ENCODE data around the gene N4BP2L2. TPM values are rescaled to one million over a fixed set of nuclear protein-coding genes. Genes with fewer than 3 reads are reported as not detected.

The N4BP2L2 gene
- total and polyA plus RNA-seq, 2 donors (not counting 3 experiments of a cell fraction or from before 2014, with no cell fraction given), result 21.7 to 101 TPM

DNA sequence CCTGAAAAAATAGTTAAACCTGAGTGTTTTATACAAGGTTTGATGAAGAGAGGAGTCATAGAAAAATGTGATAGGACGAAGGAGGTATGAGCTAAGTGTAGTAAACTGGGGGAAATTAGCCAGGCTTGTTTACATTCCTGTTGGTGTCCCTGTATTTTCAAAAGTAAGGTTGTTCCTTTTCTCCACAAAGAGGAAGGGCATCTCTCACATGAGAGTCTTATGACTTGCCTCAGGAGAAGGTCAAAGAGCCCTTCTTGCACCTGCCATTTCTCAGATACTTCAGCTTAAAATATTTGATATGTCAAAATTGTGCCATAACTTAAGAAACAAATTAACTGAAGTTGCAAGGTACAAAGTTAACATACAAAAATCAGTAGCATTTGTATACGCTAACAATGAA is 3.6 kb upstream of the N4BP2L2 start:
- peaks cover 3 to 5% of the 10 kb centered on the region in 2 experiments for H3K27me3 ChIP-seq (ENCODE audit: control insufficient read depth in 2 of 2, insufficient read depth in 2 of 2, low read length in 2 of 2)
- no peaks in the 10 kb centered on the region for H3K36me3 ChIP-seq (ENCODE audit: control insufficient read depth in 2 of 2, extremely low read depth in 1 of 2, insufficient read depth in 2 of 2, low read length in 2 of 2)
- no peak overlapping the region for H2AFZ ChIP-seq (ENCODE audit: low read depth, low read length)
- TF ChIP-seq, protein P1, sequence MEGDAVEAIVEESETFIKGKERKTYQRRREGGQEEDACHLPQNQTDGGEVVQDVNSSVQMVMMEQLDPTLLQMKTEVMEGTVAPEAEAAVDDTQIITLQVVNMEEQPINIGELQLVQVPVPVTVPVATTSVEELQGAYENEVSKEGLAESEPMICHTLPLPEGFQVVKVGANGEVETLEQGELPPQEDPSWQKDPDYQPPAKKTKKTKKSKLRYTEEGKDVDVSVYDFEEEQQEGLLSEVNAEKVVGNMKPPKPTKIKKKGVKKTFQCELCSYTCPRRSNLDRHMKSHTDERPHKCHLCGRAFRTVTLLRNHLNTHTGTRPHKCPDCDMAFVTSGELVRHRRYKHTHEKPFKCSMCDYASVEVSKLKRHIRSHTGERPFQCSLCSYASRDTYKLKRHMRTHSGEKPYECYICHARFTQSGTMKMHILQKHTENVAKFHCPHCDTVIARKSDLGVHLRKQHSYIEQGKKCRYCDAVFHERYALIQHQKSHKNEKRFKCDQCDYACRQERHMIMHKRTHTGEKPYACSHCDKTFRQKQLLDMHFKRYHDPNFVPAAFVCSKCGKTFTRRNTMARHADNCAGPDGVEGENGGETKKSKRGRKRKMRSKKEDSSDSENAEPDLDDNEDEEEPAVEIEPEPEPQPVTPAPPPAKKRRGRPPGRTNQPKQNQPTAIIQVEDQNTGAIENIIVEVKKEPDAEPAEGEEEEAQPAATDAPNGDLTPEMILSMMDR (IDR thresholded peaks at IDR 0.05; ENCODE audit: extremely low read depth in 1 of 2, insufficient read depth in 1 of 2, low read depth in 1 of 2, low read length in 2 of 2), result no peak
- TF ChIP-seq, protein P2, sequence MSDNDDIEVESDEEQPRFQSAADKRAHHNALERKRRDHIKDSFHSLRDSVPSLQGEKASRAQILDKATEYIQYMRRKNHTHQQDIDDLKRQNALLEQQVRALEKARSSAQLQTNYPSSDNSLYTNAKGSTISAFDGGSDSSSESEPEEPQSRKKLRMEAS (IDR thresholded peaks at IDR 0.05; ENCODE audit: insufficient read depth, insufficient read length), result no peak
- TF ChIP-seq POLR2AphosphoS5 (IDR thresholded peaks at IDR 0.05; ENCODE audit: insufficient read depth, low read depth, low read length) (no peak), MYC (IDR thresholded peaks at IDR 0.05; ENCODE audit: low read depth, low read length) (no peak), GATA2 (IDR thresholded peaks at IDR 0.05; ENCODE audit: insufficient read depth, insufficient read length, low read depth, low read length) (no peak), POLR2A (IDR thresholded peaks at IDR 0.05; ENCODE audit: low read depth, low read length) (no peak), JUN (IDR thresholded peaks at IDR 0.05; ENCODE audit: borderline replicate concordance, insufficient read depth, insufficient read length, low read depth) (no peak), EZH2 (IDR thresholded peaks at IDR 0.05; ENCODE audit: borderline replicate concordance, low read depth, low read length, severe bottlenecking) (no peak), FOS (IDR thresholded peaks at IDR 0.05; ENCODE audit: borderline replicate concordance, insufficient read depth, low read length) (no peak)
- H3K79me2 ChIP-seq (ENCODE audit: control insufficient read depth, insufficient read depth, low read length), result peaks cover 13% of the 10 kb centered on the region
- ChIA-PET POLR2A (no interaction called here), CTCF (no interaction called here)
- H3K27ac ChIP-seq (ENCODE audit: insufficient read depth, low read depth, low read length), result no peak overlapping the region
- no peak overlapping the region for H3K4me3 ChIP-seq (replicated peaks in 1 of 3; ENCODE audit: insufficient read depth in 1 of 3, low read depth in 1 of 3, low read length in 3 of 3)
- intact Hi-C loops (cut with micrococcal nuclease) (no loop called here), dilution Hi-C loops (cut with MboI; ENCODE audit: extremely low pct_ligation_motif_present, low sequenced_read_pairs) (no loop called here)
- no peaks in the 10 kb centered on the region for H3K9me1 ChIP-seq (replicated peaks; ENCODE audit: control insufficient read depth, extremely low read depth, insufficient read depth, low read length)
- DNase-seq (ENCODE audit: low read depth, low spot score) (no peak), FAIRE-seq (no peak)
- no peaks in the 10 kb centered on the region for H3K9me3 ChIP-seq (replicated peaks; ENCODE audit: control insufficient read depth, insufficient read depth, low read length)
- no peaks in the 10 kb centered on the region for H4K20me1 ChIP-seq (replicated peaks; ENCODE audit: control insufficient read depth, extremely low read depth, insufficient read depth, low read length)
- H3K4me1 ChIP-seq (ENCODE audit: control insufficient read depth, extremely low read depth, insufficient read depth, low read length), result peaks cover 10% of the 10 kb centered on the region
- H3K9ac ChIP-seq (replicated peaks; ENCODE audit: extremely low read depth, insufficient read depth, low read length), result no peak overlapping the region
- no TSS peak for BruUV-seq (replicated peaks)
- no peak overlapping the region for H3K4me2 ChIP-seq (ENCODE audit: insufficient read depth, low read length)
